ENCODE data around the gene GNAO1.

GNAO1 gene

GRCh38 chr16:56356276-56357240, 165.3 kb downstream of the GNAO1 start (continued):
- TF ChIP-seq ZNF776 (tag by site-specific recombination; IDR thresholded peaks at IDR 0.05; ENCODE audit: borderline replicate concordance) (no peak), PRDM1 (tag by site-specific recombination; IDR thresholded peaks at IDR 0.05) (peak; percentile 50; the same call in 1 of the 2 replicates), MYNN (tag by site-specific recombination; IDR thresholded peaks at IDR 0.05; ENCODE audit: borderline replicate concordance) (no peak), ZSCAN23 (tag by site-specific recombination; IDR thresholded peaks at IDR 0.05) (no peak), ZBTB20 (tag by site-specific recombination; IDR thresholded peaks at IDR 0.05) (peak; percentile 54), ZNF223 (tag by site-specific recombination; IDR thresholded peaks at IDR 0.05) (no peak), ZNF302 (tag by site-specific recombination; IDR thresholded peaks at IDR 0.05; ENCODE audit: low read depth) (no peak), KLF1 (tag by site-specific recombination; IDR thresholded peaks at IDR 0.05) (no peak; the same call in 1 of the 2 replicates), ZNF366 (tag by site-specific recombination; conservative IDR thresholded peaks at IDR 0.05) (no peak), ZBTB49 (tag by site-specific recombination; IDR thresholded peaks at IDR 0.05; ENCODE audit: low read depth) (no peak), ZBTB7A (tag by site-specific recombination; IDR thresholded peaks at IDR 0.05; ENCODE audit: low read depth) (no peak), ZNF792 (tag by site-specific recombination; IDR thresholded peaks at IDR 0.05) (no peak), ZNF48 (tag by site-specific recombination; IDR thresholded peaks at IDR 0.05) (no peak), ZNF280C (tag by site-specific recombination; IDR thresholded peaks at IDR 0.05) (no peak), ZBTB48 (tag by site-specific recombination; IDR thresholded peaks at IDR 0.05) (no peak), OSR2 (tag by site-specific recombination; IDR thresholded peaks at IDR 0.05) (no peak), ZNF596 (tag by site-specific recombination; IDR thresholded peaks at IDR 0.05) (no peak), SP3 (tag by site-specific recombination; IDR thresholded peaks at IDR 0.05) (peak; percentile 41; the same call in 1 of the 2 replicates), ZNF19 (tag by site-specific recombination; IDR thresholded peaks at IDR 0.05; ENCODE audit: low read depth) (no peak), SP2 (tag by site-specific recombination; IDR thresholded peaks at IDR 0.05) (peak; percentile 53), ZNF132 (tag by site-specific recombination; IDR thresholded peaks at IDR 0.05; ENCODE audit: borderline replicate concordance) (no peak), ZNF202 (tag by site-specific recombination; IDR thresholded peaks at IDR 0.05; ENCODE audit: borderline replicate concordance) (no peak), ZNF311 (tag by site-specific recombination; IDR thresholded peaks at IDR 0.05; ENCODE audit: borderline replicate concordance) (no peak)
- TF ChIP-seq, protein P1, sequence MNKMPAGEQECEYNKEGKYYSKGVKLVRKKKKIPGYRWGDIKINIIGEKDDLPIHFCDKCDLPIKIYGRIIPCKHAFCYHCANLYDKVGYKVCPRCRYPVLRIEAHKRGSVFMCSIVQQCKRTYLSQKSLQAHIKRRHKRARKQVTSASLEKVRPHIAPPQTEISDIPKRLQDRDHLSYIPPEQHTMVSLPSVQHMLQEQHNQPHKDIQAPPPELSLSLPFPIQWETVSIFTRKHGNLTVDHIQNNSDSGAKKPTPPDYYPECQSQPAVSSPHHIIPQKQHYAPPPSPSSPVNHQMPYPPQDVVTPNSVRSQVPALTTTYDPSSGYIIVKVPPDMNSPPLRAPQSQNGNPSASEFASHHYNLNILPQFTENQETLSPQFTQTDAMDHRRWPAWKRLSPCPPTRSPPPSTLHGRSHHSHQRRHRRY (tag by site-specific recombination; IDR thresholded peaks at IDR 0.05), result no peak
- TF ChIP-seq, protein P2, sequence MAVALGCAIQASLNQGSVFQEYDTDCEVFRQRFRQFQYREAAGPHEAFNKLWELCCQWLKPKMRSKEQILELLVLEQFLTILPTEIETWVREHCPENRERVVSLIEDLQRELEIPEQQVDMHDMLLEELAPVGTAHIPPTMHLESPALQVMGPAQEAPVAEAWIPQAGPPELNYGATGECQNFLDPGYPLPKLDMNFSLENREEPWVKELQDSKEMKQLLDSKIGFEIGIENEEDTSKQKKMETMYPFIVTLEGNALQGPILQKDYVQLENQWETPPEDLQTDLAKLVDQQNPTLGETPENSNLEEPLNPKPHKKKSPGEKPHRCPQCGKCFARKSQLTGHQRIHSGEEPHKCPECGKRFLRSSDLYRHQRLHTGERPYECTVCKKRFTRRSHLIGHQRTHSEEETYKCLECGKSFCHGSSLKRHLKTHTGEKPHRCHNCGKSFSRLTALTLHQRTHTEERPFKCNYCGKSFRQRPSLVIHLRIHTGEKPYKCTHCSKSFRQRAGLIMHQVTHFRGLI (tag by site-specific recombination; IDR thresholded peaks at IDR 0.05), result peak; percentile 23; the same call in 1 of the 2 replicates
- TF ChIP-seq, protein P3, sequence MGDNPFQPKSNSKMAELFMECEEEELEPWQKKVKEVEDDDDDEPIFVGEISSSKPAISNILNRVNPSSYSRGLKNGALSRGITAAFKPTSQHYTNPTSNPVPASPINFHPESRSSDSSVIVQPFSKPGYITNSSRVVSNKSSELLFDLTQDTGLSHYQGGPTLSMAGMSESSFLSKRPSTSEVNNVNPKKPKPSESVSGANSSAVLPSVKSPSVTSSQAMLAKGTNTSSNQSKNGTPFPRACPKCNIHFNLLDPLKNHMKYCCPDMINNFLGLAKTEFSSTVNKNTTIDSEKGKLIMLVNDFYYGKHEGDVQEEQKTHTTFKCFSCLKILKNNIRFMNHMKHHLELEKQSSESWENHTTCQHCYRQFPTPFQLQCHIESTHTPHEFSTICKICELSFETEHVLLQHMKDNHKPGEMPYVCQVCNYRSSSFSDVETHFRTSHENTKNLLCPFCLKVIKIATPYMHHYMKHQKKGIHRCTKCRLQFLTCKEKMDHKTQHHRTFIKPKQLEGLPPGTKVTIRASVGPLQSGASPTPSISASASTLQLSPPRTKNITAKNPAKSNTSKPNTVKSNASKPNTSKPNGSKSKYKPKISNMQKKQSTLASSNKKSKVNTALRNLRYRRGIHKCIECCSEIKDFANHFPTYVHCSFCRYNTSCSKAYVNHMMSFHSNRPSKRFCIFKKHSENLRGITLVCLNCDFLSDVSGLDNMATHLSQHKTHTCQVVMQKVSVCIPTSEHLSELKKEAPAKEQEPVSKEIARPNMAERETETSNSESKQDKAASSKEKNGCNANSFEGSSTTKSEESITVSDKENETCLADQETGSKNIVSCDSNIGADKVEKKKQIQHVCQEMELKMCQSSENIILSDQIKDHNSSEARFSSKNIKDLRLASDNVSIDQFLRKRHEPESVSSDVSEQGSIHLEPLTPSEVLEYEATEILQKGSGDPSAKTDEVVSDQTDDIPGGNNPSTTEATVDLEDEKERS (tag by site-specific recombination; IDR thresholded peaks at IDR 0.05), result no peak
- TF ChIP-seq, protein P4, sequence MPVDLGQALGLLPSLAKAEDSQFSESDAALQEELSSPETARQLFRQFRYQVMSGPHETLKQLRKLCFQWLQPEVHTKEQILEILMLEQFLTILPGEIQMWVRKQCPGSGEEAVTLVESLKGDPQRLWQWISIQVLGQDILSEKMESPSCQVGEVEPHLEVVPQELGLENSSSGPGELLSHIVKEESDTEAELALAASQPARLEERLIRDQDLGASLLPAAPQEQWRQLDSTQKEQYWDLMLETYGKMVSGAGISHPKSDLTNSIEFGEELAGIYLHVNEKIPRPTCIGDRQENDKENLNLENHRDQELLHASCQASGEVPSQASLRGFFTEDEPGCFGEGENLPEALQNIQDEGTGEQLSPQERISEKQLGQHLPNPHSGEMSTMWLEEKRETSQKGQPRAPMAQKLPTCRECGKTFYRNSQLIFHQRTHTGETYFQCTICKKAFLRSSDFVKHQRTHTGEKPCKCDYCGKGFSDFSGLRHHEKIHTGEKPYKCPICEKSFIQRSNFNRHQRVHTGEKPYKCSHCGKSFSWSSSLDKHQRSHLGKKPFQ (tag by site-specific recombination; IDR thresholded peaks at IDR 0.05), result no peak

Data from HEK293 (cell line).